HCT116 (cell line): ENCODE results near the gene MCAM. TPM values are rescaled to one million over a fixed set of nuclear protein-coding genes. Genes with fewer than 3 reads are reported as not detected.

Experiments used
- ATAC-seq: fragments of 200-7000 bp; cut with Tn5 transposase; 2 replicates; pipeline ENCODE4 v1.9.1; 2020; ENCODE audit warnings: mild to moderate bottlenecking, moderate library complexity
- BruUV-seq: library from RNA; stranded (reverse); fragments of 400-500 nt; replicated peaks from 2 replicates; lab custom pipeline; 2021; lab: Mats Ljungman, UMichigan
- CTCF ChIA-PET: fragments of 300-600 bp; sonication (Branson Sonifier 250); formaldehyde crosslinking; loops from one replicate; lab custom pipeline; 2021; ENCODE audit warnings: antibody characterized with exemption; lab: Charles Lee
- POLR2A ChIA-PET: fragments of 300-600, 350-600 bp; sonication (Branson Sonifier 250); formaldehyde crosslinking; loops from one replicate; lab custom pipeline; 2021; ENCODE audit warnings: antibody characterized with exemption; lab: Charles Lee
- RAD21 ChIA-PET, 2 experiments: fragments of 300-600 bp; sonication (Branson Sonifier 250); formaldehyde crosslinking; loops; one replicate each; lab custom pipeline; 2023; ENCODE audit warnings: low total read pairs in 2 of 2; ENCODE audit not compliant: uncharacterized antibody in 2 of 2, unreplicated experiment in 2 of 2, low non-redundant PET in 1 of 2; lab: Charles Lee
- DNase-seq: peaks from one replicate; pipeline ENCODE4 v3.0.0-alpha.2; 2010; ENCODE audit warnings: low read depth, low spot score
- H2AFZ ChIP-seq: fragments of 200-600 bp; shearing (Covaris generic), sonication (generic); 2 replicates; pipeline ENCODE4 v1.6.1; 2017; ENCODE audit warnings: low read depth, mixed run types, mixed read lengths, antibody characterized with exemption, low read length; ENCODE audit not compliant: poor library complexity, severe bottlenecking
- H3K27ac ChIP-seq: 2 replicates; pipeline ENCODE4 v1.5.1; 2012; ENCODE audit warnings: low read depth, low read length
- H3K27me3 ChIP-seq: fragments of 200-600 bp; sonication (generic); 2 replicates; pipeline ENCODE4 v1.6.1; 2016; ENCODE audit warnings: mixed run types, low read length, mixed read lengths; ENCODE audit not compliant: insufficient read depth
- H3K36me3 ChIP-seq, 2 experiments: fragments of 200-500 bp in 1 of 2; fragments of 200-600 bp in 1 of 2; sonication (Bioruptor generic) in 1 of 2; sonication (generic) in 1 of 2; 2 replicates each; pipeline versions ENCODE4 v1.5.1 to v1.6.1; 2014 to 2016; ENCODE audit warnings: low read length in 2 of 2, inconsistent platforms in 1 of 2, mixed read lengths in 1 of 2, mixed run types in 1 of 2; ENCODE audit not compliant: insufficient read depth in 2 of 2, control insufficient read depth in 1 of 2
- H3K4me1 ChIP-seq, 2 experiments: fragments of 200-600 bp in 1 of 2; sonication (generic) in 1 of 2; 2 replicates each; pipeline versions ENCODE4 v1.5.1 to v1.6.1; 2012 to 2017; ENCODE audit warnings: low read length in 2 of 2, inconsistent platforms in 1 of 2, mild to moderate bottlenecking in 1 of 2, mixed read lengths in 1 of 2, mixed run types in 1 of 2, moderate library complexity in 1 of 2; ENCODE audit not compliant: insufficient read depth in 2 of 2, control insufficient read depth in 1 of 2
- H3K4me2 ChIP-seq: fragments of 200-600 bp; sonication (generic); 2 replicates; pipeline ENCODE4 v1.6.1; 2017; ENCODE audit warnings: mixed run types, low read length, mixed read lengths
- H3K4me3 ChIP-seq, 2 experiments: fragments of 200-600 bp in 1 of 2; sonication (generic) in 1 of 2; replicated peaks in 1 of 2; 2 replicates each; pipeline ENCODE4 v1.5.1; 2011 to 2016; ENCODE audit warnings: low read length in 2 of 2, control low read depth in 1 of 2, low read depth in 1 of 2, mild to moderate bottlenecking in 1 of 2, mixed read lengths in 1 of 2, mixed run types in 1 of 2
- H3K79me2 ChIP-seq: fragments of 200-600 bp; sonication (generic); 2 replicates; pipeline ENCODE4 v1.6.1; 2017; ENCODE audit warnings: mild to moderate bottlenecking, mixed run types, low read length, moderate library complexity, mixed read lengths; ENCODE audit not compliant: insufficient read depth
- H3K9ac ChIP-seq: fragments of 200-600 bp; sonication (generic); 2 replicates; pipeline ENCODE4 v1.6.1; 2016; ENCODE audit warnings: low read length, mixed read lengths
- H3K9me2 ChIP-seq: fragments of 200-600 bp; sonication (generic), shearing (Covaris generic); 2 replicates; pipeline ENCODE4 v1.6.1; 2017; ENCODE audit warnings: mixed run types, mild to moderate bottlenecking, moderate library complexity; ENCODE audit not compliant: insufficient read depth
- H3K9me3 ChIP-seq, 2 experiments: fragments of 200-500 bp in 1 of 2; fragments of 200-600 bp in 1 of 2; sonication (Bioruptor generic) in 1 of 2; sonication (generic) in 1 of 2; 2 replicates each; pipeline ENCODE4 v1.6.1; 2014 to 2017; ENCODE audit warnings: low read length in 2 of 2, mixed read lengths in 2 of 2, inconsistent platforms in 1 of 2, low read depth in 1 of 2, mild to moderate bottlenecking in 1 of 2, mixed run types in 1 of 2, moderate library complexity in 1 of 2; ENCODE audit not compliant: control insufficient read depth in 1 of 2, insufficient read depth in 1 of 2
- H4K20me1 ChIP-seq: fragments of 200-600 bp; sonication (generic), shearing (Covaris generic); 2 replicates; pipeline ENCODE4 v1.6.1; 2017; ENCODE audit warnings: mixed run types, mild to moderate bottlenecking, moderate library complexity; ENCODE audit not compliant: insufficient read depth
- CTCF ChIP-seq, 3 experiments: fragments of 200-600 bp in 1 of 3; sonication (generic) in 1 of 3; IDR thresholded peaks in 2 of 3; conservative IDR thresholded peaks in 1 of 3; 2 replicates each; pipeline ENCODE4 v1.5.1; 2012 to 2017; ENCODE audit warnings: low read depth in 2 of 3, low read length in 2 of 3, antibody characterized with exemption in 1 of 3, borderline replicate concordance in 1 of 3, control low read depth in 1 of 3, mild to moderate bottlenecking in 1 of 3, mixed read lengths in 1 of 3, mixed run types in 1 of 3, moderate library complexity in 1 of 3; ENCODE audit not compliant: insufficient read depth in 1 of 3
- ELF1 ChIP-seq: IDR thresholded peaks from 2 replicates; pipeline ENCODE4 v1.6.1; 2012; ENCODE audit warnings: low read depth, borderline replicate concordance
- EZH2phosphoT487 ChIP-seq: fragments of 200-600 bp; IDR thresholded peaks from 2 replicates; pipeline ENCODE4 v1.6.1; 2018; ENCODE audit warnings: antibody characterized with exemption, borderline replicate concordance
- FOSL1 ChIP-seq: IDR thresholded peaks from 2 replicates; pipeline ENCODE4 v1.6.1; 2012; ENCODE audit warnings: low read depth
- JUND ChIP-seq: IDR thresholded peaks from 2 replicates; pipeline ENCODE4 v1.6.1; 2012
- POLR2AphosphoS5 ChIP-seq: IDR thresholded peaks from 2 replicates; pipeline ENCODE4 v1.6.1; 2011; ENCODE audit warnings: mild to moderate bottlenecking, low read depth, low read length, moderate library complexity
- SP1 ChIP-seq: IDR thresholded peaks from 2 replicates; pipeline ENCODE4 v1.6.1; 2012; ENCODE audit warnings: low read depth
- SRF ChIP-seq: IDR thresholded peaks from 2 replicates; pipeline ENCODE4 v1.6.1; 2012; ENCODE audit warnings: low read depth
- YY1 ChIP-seq: IDR thresholded peaks from 2 replicates; pipeline ENCODE4 v1.6.1; 2011; ENCODE audit warnings: low read length, low read depth, moderate library complexity, mild to moderate bottlenecking; ENCODE audit not compliant: insufficient replicate concordance; ENCODE audit errors: extremely low read depth
- ZFX ChIP-seq: fragments of 450-650 bp; IDR thresholded peaks from 2 replicates; pipeline ENCODE4 v1.6.1; 2017
- ZNF274 ChIP-seq: fragments of 200-500 bp; sonication (Bioruptor generic); IDR thresholded peaks from 2 replicates; pipeline ENCODE4 v1.6.1; 2014; ENCODE audit warnings: mild to moderate bottlenecking, low read depth, low read length, inconsistent platforms
- intact Hi-C: fragments of 100-400 bp; cut with micrococcal nuclease; formaldehyde crosslinking; loops from 2 replicates; pipeline ENCODE4 v1.10.0; 2022
- total RNA-seq: library from RNA; stranded (reverse); gene quantifications from one replicate; pipeline ENCODE4 v1.2.1, GENCODE V29; 2021; ENCODE audit not compliant: unreplicated experiment
- TF ChIP-seq, protein P1 (sequence below): IDR thresholded peaks from 2 replicates; pipeline ENCODE4 v1.6.1; 2012; ENCODE audit warnings: low read depth

The MCAM gene
- total RNA-seq, 1 experiment from 2014 or later, result 17.4 TPM

- Histone ChIP-seq H3K36me3 (peaks cover 0 to 12% of the 10 kb centered on the region in 2 experiments; a peak in 2 of 4 replicates), H3K4me3 (peak within 1 kb of the TSS; percentile 84 to 95), H3K9ac (peak within 1 kb of the TSS; percentile 95), H3K27ac (peak within 1 kb of the TSS; percentile 73), H3K79me2 (peaks cover 30% of the 10 kb centered on the region), H3K9me2 (no peaks in the 10 kb centered on the region), H3K4me1 (peaks cover 9 to 40% of the 10 kb centered on the region in 2 experiments), H3K9me3 (no peaks in the 10 kb centered on the region), H3K27me3 (no peaks in the 10 kb centered on the region), H4K20me1 (no peaks in the 10 kb centered on the region), H2AFZ (peak within 1 kb of the TSS; percentile 74), H3K4me2 (peak within 1 kb of the TSS; percentile 89)
- BruUV-seq, result TSS peak; percentile 68
- RAD21 ChIA-PET, result no interaction called here
- intact Hi-C loops, result no loop called here
- peak; percentile 97 for DNase-seq
- CTCF ChIA-PET, result interaction anchor here (0.7 to 1.6 kb wide), 2 partner anchors 12 to 22 kb away, joined by 3 to 4 read pairs; no protein-coding TSS in a partner anchor
- TF ChIP-seq POLR2AphosphoS5, result peak; percentile 83
- peak; percentile 97 for TF ChIP-seq SP1
- no peak for TF ChIP-seq ZNF274
- peak; percentile 98 for TF ChIP-seq YY1
- TF ChIP-seq SRF, result no peak
- POLR2A ChIA-PET, result no interaction called here
- ATAC-seq, result peak; percentile 81
Observed at GRCh38 chr11:119334174-119334930, 17.4 kb upstream of the MCAM start, which contains the start of gene RNF26. Gene RNF26, plus strand, starts transcription at chr11:119334527. Its CDS starts 596 bp downstream, at chr11:119335123.

DNA sequence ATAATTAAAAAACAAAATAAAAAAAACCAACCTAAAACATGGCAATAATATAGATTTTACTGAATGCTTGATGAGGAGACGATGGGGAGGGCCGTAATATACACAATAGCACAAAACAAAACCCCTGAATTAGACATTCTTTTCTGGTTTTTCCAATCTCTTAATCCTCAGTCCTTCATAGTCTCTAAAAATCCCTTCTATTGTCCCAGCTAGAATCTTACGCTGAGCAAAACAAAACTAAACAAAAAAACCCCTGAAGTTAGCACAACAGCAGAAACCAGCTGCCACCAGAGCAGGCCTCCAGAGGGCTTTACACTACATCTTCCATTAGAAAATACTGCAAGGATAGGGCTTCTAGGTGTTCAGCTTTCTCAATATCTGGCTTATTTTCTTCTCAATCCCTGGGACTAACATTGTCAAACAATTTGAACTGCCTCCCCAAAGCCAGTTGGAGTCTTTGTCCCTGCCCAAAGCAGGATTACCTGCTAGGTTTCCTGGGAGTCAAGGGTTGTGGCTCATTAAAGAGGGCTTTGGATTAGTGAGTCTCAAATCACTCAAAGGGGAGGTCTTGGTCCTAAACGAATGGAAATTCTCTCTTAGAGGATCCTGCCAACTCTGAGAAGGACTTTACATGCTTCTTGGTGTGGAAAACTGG, 15.3 kb upstream of the MCAM start:
- CTCF ChIA-PET, result interaction anchor here (1.1 kb wide), 1 partner anchor 8 kb away, joined by 3 read pairs; no protein-coding TSS in a partner anchor
- TF ChIP-seq, protein P1, sequence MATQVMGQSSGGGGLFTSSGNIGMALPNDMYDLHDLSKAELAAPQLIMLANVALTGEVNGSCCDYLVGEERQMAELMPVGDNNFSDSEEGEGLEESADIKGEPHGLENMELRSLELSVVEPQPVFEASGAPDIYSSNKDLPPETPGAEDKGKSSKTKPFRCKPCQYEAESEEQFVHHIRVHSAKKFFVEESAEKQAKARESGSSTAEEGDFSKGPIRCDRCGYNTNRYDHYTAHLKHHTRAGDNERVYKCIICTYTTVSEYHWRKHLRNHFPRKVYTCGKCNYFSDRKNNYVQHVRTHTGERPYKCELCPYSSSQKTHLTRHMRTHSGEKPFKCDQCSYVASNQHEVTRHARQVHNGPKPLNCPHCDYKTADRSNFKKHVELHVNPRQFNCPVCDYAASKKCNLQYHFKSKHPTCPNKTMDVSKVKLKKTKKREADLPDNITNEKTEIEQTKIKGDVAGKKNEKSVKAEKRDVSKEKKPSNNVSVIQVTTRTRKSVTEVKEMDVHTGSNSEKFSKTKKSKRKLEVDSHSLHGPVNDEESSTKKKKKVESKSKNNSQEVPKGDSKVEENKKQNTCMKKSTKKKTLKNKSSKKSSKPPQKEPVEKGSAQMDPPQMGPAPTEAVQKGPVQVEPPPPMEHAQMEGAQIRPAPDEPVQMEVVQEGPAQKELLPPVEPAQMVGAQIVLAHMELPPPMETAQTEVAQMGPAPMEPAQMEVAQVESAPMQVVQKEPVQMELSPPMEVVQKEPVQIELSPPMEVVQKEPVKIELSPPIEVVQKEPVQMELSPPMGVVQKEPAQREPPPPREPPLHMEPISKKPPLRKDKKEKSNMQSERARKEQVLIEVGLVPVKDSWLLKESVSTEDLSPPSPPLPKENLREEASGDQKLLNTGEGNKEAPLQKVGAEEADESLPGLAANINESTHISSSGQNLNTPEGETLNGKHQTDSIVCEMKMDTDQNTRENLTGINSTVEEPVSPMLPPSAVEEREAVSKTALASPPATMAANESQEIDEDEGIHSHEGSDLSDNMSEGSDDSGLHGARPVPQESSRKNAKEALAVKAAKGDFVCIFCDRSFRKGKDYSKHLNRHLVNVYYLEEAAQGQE, result no peak
- no peak for TF ChIP-seq ZFX
- TF ChIP-seq ELF1, result no peak
- no peak for TF ChIP-seq JUND
- TF ChIP-seq SP1, result no peak
- TF ChIP-seq POLR2AphosphoS5, result no peak
- TF ChIP-seq CTCF (IDR thresholded peaks at IDR 0.05 in 2 of 3, conservative IDR thresholded peaks at IDR 0.05 in 1 of 3; ENCODE audit: borderline replicate concordance in 1 of 3, insufficient read depth in 1 of 3, low read depth in 2 of 3, low read length in 2 of 3), result no peak
- no peak for TF ChIP-seq EZH2phosphoT487
- no peak for TF ChIP-seq FOSL1
- no peak for TF ChIP-seq YY1

More for the DNA sequence above, 15.3 kb upstream of the MCAM start:
- H3K9ac ChIP-seq, result no peak overlapping the region
- ATAC-seq (no peak), DNase-seq (no peak)
- no peak overlapping the region for H3K4me2 ChIP-seq
- H3K4me3 ChIP-seq, result no peak overlapping the region
- peaks cover 9 to 19% of the 10 kb centered on the region in 2 experiments for H3K4me1 ChIP-seq
- H3K36me3 ChIP-seq, result peaks cover 0 to 12% of the 10 kb centered on the region in 2 experiments; a peak in 2 of 4 replicates
- intact Hi-C loops, result no loop called here
- H4K20me1 ChIP-seq, result no peaks in the 10 kb centered on the region
- RAD21 ChIA-PET, result no interaction called here
- POLR2A ChIA-PET, result no interaction called here
- no peaks in the 10 kb centered on the region for H3K27me3 ChIP-seq
- no peak overlapping the region for H3K27ac ChIP-seq
- no peak overlapping the region for H2AFZ ChIP-seq
- BruUV-seq, result no TSS peak
- H3K79me2 ChIP-seq, result peaks cover 28% of the 10 kb centered on the region
- H3K9me3 ChIP-seq, result no peaks in the 10 kb centered on the region
- H3K9me2 ChIP-seq, result no peaks in the 10 kb centered on the region
